Fibroblast of skin of scalp (primary cell): ENCODE results near the gene ICOS. TPM values are rescaled to one million over a fixed set of nuclear protein-coding genes. Genes with fewer than 3 reads are reported as not detected.

Source experiments
- DNase-seq: peaks from one replicate; pipeline ENCODE4 v3.0.0-alpha.2; 2013
- polyA plus RNA-seq, 2 experiments: library from polyadenylated mRNA; unstranded; fragments of 120-200 nt; gene quantifications; one replicate each; pipeline ENCODE4 v1.2.1, GENCODE V29; 2013; ENCODE audit not compliant: insufficient read length in 2 of 2

ICOS gene, protein sequence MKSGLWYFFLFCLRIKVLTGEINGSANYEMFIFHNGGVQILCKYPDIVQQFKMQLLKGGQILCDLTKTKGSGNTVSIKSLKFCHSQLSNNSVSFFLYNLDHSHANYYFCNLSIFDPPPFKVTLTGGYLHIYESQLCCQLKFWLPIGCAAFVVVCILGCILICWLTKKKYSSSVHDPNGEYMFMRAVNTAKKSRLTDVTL
- polyA plus RNA-seq (2013, experiment 1 of 2; ENCODE audit: insufficient read length), result not detected
- not detected for polyA plus RNA-seq (2013, experiment 2 of 2; ENCODE audit: insufficient read length)

DNA sequence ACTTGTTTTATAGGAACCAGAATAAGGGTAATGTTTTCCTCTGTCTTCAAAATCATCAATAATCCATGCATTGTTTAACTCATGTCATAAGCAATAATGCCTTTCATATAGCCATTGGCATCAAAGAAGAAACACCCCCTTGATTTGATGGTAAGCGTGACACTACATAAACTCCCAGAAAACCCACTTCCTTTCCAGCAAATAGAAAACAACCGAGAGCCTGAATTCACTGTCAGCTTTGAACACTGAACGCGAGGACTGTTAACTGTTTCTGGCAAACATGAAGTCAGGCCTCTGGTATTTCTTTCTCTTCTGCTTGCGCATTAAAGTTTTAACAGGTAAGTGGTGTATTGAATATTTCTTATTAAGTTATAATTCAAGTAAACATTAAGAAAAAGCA is at the start of gene ICOS:
Gene ICOS, plus strand, starts transcription at position 229 of the 400 bp plus-strand sequence. Its CDS starts 52 bp downstream, at position 281.
- no peak for DNase-seq

GRCh38 chr2:203887677-203888076 is 48.9 kb upstream of the ICOS start:
- DNase-seq, result no peak

DNA sequence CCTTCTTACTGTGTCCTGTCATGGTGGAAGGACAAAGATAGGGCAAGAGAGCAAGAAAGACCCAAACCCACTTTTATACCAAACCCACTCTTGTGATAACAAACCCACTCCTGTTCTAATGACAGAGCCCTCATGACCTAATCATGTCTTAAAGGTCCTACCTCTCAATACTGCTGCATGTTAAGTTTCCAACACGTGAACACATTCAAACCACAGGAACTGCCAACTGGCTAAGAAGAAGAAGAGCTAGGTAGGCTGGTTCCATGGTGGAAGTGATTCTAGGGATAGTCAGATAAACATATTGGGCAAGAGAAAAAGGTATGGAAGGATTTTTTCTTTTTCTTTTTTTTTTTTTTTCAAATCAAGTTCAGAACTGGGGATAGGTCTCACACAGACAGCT is 47.0 kb upstream of the ICOS start:
- DNase-seq, result no peak

- DNase-seq, result no peak
Observed at GRCh38 chr2:203889944-203890343, 46.6 kb upstream of the ICOS start.

DNA sequence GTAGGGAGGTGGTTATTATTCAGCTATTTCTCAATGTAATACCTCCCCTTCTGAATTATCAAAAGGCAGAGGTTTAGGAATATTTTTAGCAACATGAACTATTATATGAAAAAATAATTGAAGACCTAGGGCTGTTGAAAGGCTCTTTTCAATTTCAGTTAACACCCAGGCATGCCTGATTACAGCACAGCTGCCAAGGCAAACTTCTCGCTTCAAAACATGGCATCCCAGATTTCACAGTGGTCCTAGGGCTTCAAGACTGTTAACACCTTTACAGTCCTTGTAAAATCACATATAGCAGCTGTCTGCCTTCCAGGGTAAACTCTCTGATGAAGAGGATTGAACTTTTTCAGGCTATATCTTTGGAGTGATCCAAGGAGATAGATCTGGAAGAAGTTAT is 45.8 kb upstream of the ICOS start:
- no peak for DNase-seq

DNA sequence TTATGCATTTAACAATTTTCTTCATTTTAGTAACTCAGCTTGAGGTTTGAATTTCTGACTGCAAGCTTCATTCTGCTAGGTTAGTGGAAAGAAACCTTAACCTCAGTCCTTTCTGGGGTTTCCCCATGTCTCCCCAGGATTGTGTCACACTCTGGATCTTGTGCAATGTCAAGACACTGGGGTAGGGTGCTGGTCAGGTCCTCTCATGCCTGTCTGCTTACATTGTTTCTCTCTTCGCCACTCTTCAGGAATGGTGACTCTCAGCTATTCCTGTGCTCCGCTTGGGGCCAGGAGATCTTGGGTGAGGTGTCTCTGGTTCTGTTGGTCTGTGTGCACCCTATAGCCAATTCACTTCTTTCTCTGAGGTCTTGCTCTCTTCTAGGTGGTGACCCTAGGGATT is 45.1 kb upstream of the ICOS start:
- DNase-seq, result no peak

DNA sequence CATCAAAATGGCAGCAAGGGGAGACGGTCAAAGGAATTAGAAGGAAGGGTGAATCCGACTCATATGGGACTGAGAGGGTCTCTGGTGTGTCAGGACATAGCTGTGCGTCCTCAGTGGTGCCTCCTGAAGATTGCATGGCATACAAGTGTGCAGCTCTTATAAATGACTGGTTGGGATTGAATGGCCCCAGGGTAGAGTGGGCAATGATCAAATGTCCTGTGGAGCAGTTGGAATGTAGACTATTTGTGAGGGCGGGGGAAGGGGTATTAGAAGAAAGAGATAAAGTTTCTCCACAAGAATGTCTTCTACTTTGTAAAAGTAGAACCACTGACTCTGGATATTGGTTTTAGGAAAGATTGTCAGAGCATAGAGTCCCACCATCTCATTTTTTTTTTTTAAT is 44.4 kb upstream of the ICOS start:
- peak; percentile 17 for DNase-seq

GRCh38 chr2:203893401-203893800 is 43.2 kb upstream of the ICOS start:
- no peak for DNase-seq

DNA sequence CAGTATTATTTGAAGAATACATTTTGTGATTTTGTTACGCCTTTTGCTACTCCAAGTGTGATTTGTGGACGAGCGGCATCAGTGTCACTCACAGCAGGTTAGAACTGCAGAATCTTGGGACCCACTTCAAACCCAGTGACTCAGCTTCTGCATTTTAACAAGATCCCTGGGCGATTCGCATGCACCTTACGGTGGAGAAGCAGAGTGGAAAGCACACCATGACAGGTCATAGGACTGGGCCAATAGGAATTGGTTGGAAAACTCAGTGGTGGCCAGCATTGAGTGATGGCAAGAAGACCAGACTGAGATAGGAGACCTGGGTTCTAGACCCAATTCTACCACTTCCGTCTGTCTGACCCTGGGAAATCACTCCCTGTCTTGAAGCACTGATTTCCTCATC is 42.7 kb upstream of the ICOS start:
- no peak for DNase-seq

- DNase-seq, result no peak
Observed at GRCh38 chr2:203894262-203894661, 42.3 kb upstream of the ICOS start.

- DNase-seq, result no peak
Observed at GRCh38 chr2:203897544-203897943, 39.0 kb upstream of the ICOS start.

DNA sequence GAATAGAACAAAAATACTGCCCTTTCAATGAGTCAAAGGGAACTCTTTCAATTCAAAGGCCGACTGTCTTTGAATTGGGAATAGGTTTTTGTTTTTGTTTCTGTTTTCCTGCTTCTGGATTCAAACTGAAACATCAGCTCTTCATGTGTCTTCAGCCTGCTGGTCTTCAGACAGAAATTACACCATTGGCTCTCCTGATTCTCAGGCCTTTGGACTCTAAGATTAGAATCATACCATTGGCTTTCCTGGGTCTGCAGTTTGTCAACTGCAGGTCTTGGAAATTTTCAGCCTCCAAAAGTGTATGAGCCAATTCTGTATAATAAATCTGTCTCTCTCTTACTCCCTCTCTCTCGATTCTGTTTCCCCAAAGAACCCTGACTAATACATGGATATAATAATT is 37.9 kb upstream of the ICOS start:
- no peak for DNase-seq

GRCh38 chr2:203900253-203900652 is 36.3 kb upstream of the ICOS start:
- DNase-seq, result peak; percentile 15

DNA sequence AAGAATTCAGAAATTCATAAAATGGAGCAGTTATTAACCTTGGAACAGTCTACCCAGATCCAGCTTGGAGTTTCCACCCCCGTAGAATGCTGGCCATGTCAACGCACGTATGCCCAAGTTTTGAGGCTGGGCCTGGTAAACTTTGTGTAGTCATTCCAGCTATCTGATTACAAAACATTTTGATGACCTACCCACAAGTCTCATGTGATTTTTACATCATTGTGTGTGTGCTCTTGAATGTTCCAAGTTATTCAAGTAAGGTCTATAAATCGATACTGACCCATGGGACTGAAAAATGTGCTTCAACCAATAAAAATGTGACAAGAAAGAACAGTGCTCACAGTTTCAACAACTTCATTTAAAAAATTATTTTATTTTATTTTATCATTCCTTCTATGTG is 32.5 kb upstream of the ICOS start:
- no peak for DNase-seq

DNA sequence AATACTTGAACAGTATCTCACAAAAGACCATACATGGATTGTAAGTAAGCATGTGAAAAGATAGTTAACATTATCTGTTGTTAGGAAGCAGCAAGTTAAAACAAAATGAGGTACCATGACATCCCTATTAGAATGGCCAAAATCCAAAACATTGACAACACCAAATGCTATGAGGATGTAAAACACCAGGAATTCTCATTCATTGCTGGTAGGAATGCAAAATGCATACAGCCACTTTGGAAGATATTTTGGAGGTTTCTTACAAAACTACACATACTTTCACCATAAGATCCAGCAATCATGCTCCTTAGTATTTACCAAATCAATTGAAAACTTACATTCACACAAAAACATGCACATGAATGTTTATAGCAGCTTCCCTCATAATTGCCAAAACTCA is 30.9 kb upstream of the ICOS start:
- DNase-seq, result peak; percentile 52

DNA sequence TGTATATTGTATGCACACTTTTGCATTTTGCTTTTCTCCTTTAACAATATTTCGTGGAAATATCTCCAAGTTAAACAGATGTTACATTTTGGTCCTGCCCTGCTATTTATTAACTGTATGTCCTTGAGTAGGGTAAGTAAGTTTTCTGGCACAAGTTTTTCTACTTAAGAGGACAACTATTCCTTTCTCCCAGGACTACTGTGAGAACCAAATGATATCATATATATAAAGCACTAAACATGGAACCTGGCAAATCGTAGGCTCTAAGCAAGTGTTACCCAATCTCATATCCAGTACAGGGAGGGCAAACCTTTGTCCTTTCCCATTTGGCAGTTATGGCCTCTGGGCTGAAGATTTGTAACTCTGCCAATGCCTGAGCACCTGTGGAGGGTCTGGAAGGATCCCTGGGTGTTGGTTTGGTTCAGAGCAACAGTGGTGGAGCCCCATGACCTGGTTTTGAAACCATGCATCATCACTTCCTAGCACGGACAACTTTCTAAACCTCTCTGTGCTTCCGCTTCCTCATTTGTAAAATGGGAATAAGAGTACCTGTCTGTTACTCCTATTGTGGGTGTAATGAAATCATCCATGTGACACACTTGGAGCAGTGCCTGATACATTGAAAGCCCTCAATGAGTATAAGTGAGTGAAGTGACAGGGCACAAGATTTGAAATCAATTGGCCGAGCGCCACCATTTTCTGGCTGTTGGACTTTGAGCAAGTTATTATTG is 28.3 kb upstream of the ICOS start:
- DNase-seq, result no peak

- DNase-seq, result no peak
Observed at GRCh38 chr2:203908797-203909185, 27.8 kb upstream of the ICOS start.

DNA sequence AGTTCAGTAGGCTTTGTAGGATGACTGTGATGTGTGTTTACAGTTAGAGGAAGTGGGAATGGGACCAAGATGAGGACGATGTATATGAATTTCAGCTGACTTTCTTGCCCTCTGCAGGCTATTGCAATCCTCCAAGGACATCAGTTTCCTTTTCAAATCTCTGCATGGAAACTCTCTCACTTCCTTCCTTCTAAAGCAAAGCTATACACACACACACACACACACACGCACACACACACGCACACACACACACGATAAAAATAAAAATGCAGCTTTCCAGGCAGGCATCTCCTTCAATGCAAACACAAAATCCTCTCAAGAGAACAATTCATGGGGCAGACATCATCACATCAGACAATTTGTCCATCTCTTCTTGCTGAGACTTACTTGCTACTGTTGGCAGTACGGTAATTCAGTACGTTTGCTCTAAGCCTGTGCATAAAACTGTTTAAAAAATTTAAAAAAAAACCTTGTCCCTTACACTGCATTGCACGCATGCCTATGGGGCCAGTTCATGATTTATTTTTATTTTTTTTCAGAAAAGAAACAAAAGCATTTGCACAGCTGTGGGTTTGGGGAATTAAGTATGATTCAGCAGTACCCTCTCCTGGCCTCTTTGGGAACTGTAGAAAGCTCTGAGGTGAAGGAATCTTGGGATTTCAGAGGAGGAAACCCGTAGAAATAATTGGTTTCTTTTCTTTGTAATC is 27.1 kb upstream of the ICOS start:
- DNase-seq, result peak; percentile 77

DNA sequence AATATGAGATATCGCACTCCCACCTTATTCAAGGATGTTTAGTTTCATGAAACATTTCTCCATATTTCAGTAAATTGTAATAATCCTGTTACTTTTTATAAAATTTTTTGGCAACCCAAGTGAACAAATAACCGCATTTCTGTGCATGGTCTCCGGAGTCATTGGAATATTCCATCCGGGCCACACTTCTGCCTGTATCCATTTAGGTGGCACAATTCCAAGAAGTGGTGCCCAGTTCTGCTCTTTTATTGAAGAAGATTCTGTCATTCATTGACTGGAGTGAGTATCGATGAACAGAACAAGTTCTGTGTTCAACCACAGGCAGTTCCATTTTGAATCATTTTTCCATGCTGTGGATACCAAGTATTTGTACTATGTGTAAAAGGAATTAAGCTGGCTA is 26.6 kb upstream of the ICOS start:
- no peak for DNase-seq

DNA sequence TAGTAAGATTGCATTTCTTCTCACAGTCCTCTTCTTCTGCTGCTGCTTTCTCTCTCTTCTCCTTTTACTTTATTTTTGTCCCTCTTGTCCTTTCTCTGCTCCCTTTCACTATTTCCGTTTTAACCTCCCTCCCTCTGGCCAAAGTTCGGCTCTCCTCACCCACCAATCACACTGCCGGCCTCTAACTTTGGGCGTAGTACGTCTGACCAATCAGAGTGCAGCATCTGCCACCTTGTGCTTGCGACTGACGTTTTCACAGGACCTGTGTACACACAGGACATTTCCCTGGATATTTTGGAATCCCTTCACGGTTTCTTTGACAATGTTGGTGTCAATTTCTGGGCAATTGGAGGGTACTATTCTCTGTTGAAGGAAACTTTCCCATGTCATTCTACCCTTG is 22.6 kb upstream of the ICOS start:
- no peak for DNase-seq

DNA sequence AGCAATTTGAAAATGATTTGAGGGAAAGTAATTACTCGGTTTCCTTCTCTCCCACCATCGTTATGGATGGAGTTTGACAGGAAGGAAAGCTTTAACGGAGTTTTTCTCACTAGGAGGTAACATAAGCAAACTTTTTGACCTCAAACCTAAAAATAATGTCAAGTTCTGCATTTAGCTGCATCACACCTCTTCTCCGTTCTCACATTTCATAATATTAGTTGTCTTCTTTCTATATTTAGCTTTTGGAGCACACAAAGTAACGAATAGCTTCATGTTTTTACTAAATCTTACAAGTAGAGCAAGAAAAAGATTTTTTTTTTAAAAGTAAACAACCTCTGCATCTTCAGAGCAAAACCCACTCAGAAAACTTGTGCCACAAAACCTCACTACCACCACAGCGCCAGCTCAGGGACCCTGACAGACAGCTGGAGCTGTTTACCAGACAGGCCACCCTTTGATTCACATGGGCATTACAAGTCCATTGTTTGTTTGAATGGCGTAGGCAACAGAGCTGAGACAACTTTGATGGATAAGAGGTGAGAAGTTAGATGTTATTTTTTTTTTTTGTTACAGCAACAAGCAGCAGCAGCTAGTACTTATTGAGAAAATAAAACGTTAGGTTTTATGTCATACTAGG is 21.9 kb upstream of the ICOS start:
- DNase-seq, result no peak

GRCh38 chr2:203915256-203915655 is 21.3 kb upstream of the ICOS start:
- DNase-seq, result no peak

DNA sequence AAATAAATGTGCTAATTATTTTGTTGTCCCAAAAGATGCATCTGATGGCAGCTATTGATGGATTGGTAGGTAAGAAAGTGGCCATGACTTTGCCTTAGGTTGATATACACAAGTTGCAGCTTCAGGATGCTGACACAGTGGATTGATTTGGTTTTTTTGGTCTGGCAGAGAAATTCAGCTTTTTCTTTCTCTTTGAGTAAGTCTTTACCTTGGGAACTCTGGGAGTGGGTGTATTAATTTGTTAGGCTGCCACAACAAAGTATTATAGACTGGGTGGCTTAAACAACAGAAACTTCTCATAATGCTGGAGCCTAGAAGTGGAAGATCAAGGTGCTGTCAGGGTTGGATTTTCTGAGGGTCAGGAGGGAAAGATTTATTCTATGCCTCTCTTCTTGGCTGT is 19.8 kb upstream of the ICOS start:
- no peak for DNase-seq
